SH-SY5Y (cell line): ENCODE measurements around the gene UGT2B17.

Source experiments
- GATA2 ChIP-seq: IDR thresholded peaks from 2 replicates; pipeline ENCODE4 v1.6.1; 2011; ENCODE audit warnings: mild to moderate bottlenecking, low read depth, low read length
- GATA3 ChIP-seq: IDR thresholded peaks from 2 replicates; pipeline ENCODE4 v1.6.1; 2011; ENCODE audit warnings: low read depth, mild to moderate bottlenecking, low read length, moderate library complexity

DNA sequence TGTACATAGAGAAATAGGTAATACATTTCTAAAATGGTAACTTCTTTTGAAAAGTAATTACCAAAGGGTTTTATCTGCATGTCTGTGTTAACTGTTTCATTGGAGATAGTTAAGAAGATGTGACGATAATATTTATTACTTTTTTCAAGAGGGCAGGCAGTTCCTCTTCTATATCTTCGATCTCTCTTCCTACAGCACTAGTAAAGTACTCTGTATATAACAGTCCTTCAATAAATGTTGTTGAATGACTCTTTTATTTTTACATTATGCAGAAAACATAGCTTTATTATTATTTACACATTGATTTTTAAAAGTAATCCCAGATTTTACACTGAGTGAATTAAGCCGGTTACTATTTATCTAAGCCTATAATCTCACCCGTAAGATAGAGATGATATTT lies 77.1 kb downstream of the UGT2B17 start:
- TF ChIP-seq GATA3 (no peak), GATA2 (no peak)
